Activated CD8-positive, alpha-beta memory T cell treated with anti-CD3 and anti-CD28 coated beads, Interleukin-2, amount 50 U/mL, for 1 hour (primary cell): ENCODE data around the gene PSG7.
"Not testable (repeated sequence)": the region's sequence is repeated elsewhere in the genome, so short reads cannot be mapped to it uniquely, and the experiment has no call there.

Source experiments
- DNase-seq: peaks from one replicate; pipeline ENCODE4 v3.0.0-alpha.2; 2020; ENCODE audit errors: extremely low read depth

The PSG7 gene

DNA sequence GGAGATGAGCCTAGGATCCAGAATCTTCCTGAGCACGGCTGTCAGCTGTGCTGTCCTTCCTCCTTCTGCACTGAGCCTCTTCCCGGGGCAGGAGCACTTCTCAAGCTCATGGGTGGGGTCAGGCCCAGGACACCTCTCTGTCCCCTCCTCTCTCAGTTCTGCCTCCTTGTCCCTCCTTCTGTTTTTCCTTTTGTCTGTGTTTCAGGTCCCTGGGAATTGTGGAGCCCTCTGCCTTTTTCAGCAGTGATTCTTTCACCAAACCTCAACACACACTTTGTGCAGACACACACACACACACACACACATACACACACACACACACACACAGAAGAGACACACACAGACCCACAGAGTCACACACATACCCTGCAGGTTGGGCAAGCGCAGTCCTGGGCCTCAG is at the start of gene PSG7:
Gene PSG7, minus strand, starts transcription at position 101 of the 400 bp plus-strand sequence. CDS start 131 bp downstream, outside the sequence.
- not testable (repeated sequence) for DNase-seq

DNA sequence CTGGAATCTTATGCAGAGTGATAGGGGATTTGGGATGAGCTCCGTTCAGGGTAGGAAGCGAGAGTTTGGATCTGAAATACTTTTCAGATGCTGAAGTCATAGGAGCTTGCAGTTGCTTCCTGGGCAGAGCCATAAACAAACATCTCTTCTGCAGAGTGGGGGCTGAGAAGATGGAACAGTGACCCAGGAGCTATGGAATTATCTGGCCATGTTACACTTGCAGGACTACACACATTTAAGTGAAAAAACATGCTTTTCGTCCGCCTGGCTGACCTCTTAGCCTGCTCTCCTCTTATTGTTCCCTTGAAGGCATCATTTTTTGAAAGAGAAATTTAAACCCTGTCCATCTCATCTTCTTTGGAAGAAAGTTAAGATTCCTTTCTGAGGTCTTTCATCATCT is 48.6 kb upstream of the PSG7 start:
- DNase-seq, result no peak

DNA sequence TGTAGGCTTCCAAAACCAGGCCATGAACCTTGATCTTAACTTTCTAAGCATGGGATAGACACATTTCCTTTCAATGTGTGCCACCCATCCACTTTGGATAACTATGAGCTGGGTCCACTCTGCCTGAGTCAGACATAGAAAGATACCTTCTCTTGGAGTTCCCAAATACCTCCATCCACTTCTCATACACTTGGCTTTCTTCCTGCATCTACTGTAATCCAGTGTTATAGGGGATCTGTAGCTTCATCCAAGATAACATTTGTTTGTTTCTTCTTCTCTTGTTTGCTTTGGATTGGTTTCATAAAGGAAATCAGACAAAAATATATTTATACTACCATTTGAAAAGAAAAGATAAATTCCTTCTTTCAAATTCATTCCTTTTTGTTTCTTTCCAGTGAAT is 45.1 kb upstream of the PSG7 start:
- DNase-seq, result not testable (repeated sequence)

DNA sequence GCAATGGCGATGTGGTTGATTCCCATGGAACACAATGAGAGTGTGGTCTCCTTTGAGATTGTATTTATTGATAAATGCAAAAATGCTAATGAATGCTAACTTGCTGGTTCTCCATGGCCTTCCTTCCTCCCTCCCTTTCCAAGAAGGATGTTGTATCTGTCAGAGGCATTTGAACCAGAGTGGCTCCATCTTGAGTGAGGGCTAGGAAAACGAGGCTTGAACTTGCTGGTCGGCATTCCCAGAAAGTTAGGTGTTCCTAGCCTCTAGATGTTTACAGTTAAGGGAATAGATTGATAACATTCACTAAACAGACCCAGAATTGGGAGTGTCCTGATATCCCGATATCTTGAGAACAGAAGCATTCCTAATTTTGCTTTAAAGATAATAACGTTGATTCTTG is 34.4 kb upstream of the PSG7 start:
- not testable (repeated sequence) for DNase-seq

DNA sequence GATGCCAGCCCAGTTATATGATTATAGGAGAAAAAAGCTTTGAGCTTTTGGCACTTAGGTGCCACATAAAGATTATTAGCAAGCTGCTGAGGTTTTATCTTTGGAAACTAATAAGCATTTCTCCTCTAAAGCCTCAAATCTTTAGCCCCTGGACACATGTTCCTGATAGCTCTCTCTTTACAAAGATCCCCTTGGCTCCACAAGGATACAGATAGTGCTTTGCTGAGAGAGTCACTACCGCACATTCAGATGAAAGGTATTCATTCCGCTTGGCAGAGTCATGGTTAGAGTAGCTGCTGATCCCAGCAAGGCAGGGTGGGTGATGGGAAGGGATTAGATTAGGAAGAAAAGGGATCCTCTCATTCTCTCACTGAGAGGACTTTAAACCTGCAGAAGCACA is 28.2 kb upstream of the PSG7 start:
- no peak for DNase-seq

DNA sequence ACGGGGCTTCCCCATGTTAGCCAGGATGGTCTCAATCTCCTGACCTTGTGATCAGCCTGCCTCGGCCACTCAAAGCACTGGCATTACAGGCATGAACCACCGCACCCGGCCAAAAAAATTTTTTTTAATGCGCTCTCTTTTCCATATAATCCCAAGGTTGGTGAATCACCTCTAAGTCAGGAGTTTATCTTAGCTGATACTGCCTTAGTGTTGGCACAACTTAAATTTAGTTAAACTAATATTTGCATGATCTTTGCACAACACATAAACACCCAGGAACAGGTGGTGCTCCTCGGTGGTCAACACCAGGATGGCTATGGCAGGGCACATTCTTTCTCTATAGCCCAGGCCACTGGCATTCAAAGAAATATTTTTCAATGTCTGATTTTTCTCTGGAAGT is 24.1 kb upstream of the PSG7 start:
- DNase-seq, result no peak

DNA sequence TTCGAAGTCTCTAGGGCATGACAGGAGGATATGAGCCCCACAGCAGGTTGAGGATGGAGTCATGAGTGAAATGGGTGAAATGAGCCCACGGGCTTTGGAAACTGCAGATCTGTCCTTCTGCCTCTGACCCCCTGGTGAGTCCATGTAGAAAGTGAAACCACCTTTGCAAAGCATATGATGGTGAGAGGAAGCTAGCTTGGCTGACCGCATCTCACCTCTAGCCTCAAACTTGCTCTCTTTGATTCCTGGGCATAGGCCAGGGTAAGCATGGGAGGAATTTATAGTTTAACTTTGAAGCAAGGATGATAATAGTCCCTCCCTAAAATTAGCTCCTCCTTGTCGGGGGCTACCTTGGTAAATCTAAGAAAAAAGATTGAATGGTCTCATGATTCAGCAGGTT is 15.1 kb upstream of the PSG7 start:
- not testable (repeated sequence) for DNase-seq

DNA sequence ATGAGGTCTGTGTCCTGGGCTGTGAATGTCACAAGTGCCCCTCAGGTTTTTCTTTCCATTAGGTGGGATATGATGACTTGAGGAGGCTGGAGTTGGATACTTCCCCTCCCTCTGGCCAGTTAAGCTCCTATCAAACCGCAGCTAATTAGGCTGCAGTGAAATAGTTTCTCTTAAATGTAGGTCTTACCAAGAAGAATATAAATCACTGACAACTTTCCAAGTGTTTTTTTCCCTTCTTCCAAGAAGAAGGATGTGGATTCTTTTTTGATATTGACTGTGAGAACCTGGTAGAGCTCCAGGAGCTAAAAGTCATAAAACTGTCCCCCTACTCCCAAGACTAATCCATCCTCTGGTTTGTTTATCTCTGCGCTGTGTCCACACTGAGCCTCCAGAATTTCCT is 14.5 kb upstream of the PSG7 start:
- DNase-seq, result not testable (repeated sequence)

DNA sequence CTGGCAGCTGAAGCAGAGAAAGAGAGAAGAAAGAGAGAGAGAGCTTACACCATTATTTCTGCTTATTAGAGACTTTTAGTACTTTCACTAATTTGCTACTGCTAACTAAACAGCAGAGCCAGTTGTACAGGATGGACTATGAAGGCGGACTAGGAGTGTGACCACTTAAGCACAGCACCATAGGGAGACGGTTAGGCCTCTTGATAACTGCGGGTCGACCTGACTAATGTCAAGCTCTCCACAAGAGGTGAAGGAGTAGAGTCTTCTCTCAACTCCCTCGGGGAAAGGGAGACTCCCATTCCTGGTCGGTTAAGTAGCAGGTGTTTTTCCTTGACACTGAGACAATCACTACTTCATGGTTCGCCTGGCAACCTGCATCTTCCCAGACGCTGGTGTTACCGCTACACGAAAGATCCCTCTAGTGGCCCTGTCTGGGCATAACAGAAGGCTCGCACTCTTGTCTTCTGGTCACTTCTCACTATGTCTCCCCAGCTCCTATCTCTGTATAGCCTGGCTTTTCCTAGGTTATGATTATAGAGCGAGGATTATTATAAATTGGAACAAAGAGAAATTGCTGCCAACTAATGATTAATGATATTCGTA is 5.3 kb upstream of the PSG7 start:
- DNase-seq, result no peak

DNA sequence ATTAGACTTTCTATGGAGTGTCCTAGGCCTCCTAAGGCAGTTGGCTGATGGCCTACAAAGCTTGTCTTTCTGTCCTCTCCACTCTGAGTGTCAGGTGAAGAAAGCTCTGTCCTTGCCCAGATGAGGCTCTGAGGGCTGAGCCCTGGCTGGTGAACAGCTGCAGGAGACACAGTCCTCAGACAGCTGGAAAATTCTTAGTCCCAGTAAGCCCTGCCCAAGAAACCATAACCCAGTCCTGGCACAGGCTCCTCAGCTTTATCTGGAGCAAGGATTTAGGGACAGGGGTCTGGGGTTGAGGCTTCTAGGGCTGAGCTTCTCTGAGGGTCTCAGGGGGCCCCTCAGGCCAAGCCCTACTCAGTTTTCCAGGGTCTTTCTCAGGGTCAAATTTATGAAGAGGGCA is 2.3 kb downstream of the PSG7 start:
- DNase-seq, result not testable (repeated sequence)

DNA sequence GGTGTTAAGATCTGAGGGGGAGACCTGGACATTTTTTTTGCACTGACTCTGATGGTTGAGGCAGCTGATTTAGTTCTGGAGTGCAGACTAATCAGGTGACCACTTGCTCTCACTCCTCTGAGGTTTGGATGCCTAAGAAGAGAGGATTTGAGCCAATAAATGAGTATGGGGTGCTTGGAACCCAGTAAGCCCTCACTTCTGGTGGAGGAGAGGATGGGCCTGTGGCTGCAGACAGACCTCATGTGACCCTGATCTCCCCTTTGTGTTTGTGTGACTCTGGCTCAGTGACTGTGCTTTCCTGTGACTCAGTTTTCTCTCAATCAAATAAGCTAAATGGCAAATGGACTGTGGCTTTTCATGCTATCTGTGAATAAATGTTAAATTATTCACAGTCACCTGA is 2.8 kb downstream of the PSG7 start:
- DNase-seq, result not testable (repeated sequence)

DNA sequence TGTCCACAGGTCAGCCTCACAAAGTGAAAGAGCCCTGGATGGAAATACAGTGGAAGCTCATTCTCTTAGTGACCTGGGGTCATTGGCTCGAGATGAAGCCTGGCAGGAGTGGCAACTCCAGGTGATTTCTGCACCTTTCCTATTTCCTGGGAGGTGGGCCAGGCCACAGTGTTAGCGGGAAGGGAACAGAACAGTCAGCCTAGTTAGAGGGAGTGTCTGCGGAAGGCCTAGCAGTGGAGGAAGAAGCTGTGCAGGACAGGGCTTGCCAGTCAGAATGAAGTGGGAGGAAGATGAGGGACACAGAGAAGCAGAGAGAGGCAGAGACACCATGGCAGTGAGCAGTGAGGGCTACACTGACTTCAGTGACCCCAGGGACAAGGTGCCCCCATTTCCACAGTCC is 3.6 kb downstream of the PSG7 start:
- not testable (repeated sequence) for DNase-seq

DNA sequence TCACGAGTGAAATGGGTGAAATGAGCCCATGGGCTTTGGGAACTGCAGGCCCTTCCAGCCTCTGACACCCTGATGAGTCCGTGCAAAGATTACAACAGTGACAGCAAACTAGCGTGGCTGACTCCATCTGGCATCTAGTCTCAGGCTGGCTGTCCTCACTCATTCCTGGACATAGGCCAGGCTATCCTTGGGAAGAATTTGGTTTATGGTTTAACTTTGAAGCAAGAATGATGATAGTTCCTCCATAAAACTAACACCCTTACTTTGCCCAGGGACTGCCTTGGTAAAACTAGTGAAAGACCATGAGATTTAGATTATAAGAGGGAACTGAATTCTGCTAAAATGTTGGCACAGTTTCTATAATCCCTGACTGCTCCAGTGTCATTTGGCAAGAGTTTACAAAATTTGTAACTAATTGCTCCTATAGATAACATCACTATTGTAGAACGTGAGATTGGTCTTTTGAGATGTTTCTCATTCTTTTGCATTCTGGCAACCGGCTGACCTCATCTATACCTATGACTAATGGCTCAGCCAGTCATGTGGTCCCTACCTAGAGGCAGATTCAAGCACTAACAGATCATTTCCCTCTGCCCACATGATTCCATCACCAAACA is 4.4 kb downstream of the PSG7 start:
- DNase-seq, result not testable (repeated sequence)

DNA sequence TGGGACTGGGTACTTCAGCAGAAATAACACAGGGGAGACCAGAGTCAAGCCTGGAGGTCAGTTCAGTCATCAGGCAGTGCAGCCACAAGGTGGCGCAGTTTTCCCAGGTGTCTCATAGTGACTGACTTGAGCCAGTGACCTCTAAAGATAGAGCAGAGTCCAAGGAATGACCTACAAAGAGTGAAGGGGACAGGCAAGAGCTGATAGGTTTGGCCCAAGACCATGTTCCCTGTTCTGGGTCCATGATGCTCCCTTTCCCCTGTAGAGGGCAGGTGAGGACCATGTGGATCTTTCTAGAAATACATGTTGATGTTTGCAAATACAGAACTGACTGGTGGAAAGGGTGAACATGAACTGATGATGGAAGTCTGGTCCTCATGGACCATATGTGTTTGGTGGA is 6.8 kb downstream of the PSG7 start:
- not testable (repeated sequence) for DNase-seq

DNA sequence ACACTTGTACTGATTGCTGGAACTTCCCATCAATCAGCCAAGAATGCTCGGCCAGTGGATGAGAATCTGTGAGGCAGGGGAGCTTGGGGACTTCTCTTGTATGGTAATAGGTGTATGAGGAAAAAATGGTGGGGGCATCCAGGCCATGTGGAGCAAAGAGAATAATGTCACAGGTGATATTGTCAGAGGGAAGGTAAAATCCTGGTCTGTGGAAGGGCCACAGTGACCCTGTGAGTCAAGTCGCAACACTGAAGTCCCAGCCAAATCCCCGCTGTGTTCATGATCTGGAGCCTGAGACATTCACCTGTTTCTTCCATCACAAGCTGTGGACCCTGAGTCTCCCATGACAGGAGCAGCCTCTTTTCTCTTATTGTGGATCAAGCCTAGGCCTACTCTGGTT is 8.1 kb downstream of the PSG7 start:
- no peak for DNase-seq

DNA sequence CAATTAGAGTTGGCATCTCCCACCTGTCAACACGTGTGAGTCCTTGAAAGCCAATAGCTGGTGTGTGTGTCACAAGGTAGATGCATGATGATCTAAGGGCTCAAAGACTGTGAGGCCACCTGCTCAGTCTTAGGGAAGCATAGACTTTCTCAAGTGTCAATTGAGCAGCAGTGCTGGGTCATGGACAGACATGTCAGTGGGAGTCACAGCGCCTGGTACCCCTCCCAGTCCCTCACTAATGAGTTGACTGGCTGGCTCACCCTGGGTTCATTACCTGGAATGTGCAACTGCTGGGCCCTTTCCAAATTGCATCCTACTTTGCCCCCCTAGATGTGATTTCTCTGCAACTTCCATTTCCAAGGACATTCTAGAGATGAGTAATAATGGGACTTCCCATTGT is 10.2 kb downstream of the PSG7 start:
- DNase-seq, result no peak

DNA sequence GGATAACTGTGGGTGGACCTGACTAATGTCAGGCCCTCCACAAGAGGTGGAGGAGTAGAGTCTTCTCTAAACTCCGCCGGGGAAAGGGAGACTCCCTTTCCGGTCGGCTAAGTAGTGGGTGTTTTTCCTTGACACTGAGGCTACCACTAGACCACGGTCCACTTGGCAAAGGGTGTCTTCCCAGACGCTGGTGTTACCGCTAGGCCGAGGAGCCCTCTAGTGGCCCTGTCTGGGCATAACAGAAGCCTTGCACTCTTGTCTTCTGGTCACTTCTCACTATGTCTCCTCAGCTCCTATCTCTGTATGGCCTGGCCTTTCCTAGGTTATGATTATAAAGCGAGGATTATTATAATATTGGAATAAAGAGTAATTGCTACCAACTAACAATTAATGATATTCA is 13.9 kb downstream of the PSG7 start:
- not testable (repeated sequence) for DNase-seq

DNA sequence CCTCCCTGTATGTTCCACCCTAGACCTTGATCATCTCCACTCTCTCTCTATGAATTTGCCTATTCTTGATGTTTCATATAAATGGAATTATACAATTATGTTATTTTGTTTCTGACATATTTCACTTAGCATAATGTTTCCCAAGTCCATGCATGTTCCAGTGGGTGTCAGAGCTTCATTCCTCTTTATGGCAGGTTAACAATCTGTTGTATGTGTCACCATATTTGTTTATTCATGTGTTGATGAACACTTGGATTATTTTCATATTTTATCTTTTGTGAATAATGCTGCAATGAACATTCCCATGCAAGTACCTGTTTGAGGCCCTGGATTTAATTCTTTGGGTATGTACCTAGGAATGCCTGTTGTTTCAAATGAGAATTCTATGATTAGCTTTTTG is 16.0 kb downstream of the PSG7 start:
- not testable (repeated sequence) for DNase-seq

DNA sequence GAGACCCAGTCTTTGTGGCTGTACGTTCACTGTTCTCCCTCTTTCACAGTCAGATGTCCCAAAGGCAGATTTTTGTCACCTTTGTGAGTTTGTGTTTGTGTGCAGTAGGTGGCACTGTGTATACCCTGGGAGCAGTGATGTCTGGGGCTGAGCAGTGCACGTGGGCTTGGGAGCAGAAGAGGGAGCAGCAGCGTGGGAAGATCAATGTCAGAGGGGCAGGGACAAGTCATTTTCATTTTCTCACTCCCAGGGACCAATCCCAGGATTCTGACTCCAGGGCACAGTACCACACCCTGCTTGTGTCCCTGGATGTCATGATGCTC is 17.3 kb downstream of the PSG7 start:
- no peak for DNase-seq

DNA sequence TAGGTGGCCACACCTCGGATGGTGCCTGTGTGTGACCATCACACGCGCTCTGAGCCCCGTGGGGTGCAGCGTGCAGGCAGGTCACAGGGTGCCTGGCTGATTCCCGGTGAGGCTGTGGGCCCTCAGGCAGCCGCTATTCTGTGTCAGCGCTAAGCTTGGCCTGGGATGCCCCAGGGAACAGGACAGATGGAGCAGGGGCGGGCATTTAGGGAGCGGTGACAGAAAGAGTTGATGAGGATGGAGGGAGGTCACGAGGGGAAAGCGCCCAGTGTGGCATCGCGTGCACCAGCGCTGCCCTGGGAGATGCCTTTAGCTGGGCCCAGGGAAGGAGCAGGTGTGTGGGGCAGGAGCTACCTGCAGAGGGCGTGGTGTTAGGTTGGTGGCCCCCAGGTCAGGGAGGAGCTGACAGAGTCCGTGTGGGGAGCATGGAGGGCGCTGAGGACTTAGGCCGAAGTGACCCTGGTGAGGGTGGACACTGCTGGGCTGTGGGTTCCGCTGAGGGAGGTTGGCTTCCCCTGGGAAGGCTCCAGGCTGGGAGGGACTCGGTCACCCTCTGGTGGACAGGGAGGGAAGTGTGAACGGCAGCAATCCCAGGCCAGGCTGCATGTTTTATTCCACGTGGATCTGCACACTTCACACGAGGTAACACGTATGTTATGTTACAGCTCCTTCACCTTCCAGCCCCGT is 17.8 kb downstream of the PSG7 start:
- not testable (repeated sequence) for DNase-seq

DNA sequence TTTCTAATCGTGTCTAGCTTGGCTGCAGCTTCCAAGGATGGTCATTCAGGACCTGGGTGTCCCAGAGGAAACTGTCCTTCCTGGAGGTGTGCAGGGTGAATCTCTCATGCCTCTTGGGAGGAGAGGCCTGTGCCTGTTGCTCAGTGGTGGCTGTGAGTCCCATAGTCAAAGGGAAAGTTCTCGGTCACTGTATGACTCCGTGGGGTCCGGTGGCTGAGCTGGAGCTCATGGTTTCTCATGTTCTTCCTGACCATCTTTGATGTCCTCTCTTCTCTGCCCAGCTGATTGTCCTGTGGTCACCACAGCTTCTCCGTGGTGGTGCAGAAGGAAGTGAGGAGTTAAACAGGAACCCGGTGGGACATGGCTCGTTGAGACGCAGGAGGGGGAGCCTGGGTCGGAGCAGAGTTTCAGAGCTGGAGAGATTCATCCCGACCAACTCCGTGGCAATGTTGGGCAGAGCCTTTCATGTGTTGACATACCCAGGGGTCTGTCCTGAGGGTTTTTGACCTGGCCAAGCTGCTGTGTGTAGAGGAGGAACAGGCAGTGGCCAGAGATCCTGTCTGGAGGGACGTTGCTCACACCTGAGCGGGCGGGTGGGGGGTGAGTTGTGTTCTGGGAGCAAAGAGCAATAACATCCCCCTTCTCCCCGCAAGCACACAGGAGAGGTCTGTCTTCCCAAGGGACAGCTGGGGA is 18.5 kb downstream of the PSG7 start:
- DNase-seq, result not testable (repeated sequence)

DNA sequence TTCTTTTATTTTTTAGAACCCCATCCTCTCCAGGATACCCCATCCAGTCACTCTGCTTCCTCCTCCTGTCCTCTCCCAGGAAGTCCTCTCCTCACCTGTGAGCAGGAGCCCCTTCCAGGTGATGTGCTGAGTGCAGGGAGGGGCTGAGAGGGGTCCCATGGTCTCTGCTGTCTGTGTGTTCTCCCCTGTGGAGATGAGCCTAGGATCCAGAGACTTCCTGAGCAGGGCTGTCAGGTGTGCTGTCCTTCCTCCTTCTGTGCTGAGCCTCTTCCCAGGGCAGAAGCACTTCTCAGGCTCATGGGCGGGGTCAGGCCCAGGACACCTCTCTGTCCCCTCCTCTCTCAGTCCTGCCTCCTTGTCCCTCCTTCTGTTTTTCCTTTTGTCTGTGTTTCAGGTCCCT is 19.4 kb downstream of the PSG7 start, which contains the start of gene PSG6:
Gene PSG6, minus strand, starts transcription at position 261 of the 400 bp plus-strand sequence. Its CDS starts 102 bp downstream, at position 159.
- DNase-seq, result not testable (repeated sequence)

DNA sequence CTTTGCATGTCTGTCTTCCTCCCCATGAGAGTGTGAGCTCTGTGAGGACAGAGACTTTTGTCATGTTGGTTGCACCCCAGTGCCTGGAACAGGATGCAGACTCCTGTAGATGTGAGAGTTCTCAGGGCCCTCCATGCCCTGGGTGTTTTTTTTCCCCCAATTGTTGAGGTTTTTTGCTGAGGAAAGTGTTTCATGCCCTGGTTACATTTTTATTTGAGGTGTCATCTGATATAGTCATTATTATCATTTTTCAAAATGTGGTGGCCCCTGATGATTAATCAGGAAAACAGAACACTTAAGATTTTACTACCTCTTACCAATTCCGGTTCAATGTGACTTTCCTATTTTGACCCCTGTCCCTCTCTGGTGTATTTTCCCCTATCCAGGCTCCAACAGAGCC is 20.1 kb downstream of the PSG7 start:
- not testable (repeated sequence) for DNase-seq
